Measurements from ENCODE around the gene PANK1. TPM values are rescaled to one million over a fixed set of nuclear protein-coding genes. Genes with fewer than 3 reads are reported as not detected.
"Not testable (repeated sequence)": the region's sequence is repeated elsewhere in the genome, so short reads cannot be mapped to it uniquely, and the experiment has no call there.

Gene PANK1
- total RNA-seq, 2 donors from 2014 or later, result 1.5 to 2.5 TPM

GRCh38 chr10:89550509-89550908 lies 94.5 kb downstream of the PANK1 start:
- intact Hi-C loops (cut with DNase I), result no loop called here
- no peak for DNase-seq (ENCODE audit: low spot score)

GRCh38 chr10:89549510-89549909 lies 95.5 kb downstream of the PANK1 start:
- intact Hi-C loops (cut with DNase I), result no loop called here
- DNase-seq (ENCODE audit: low spot score), result no peak

- intact Hi-C loops (cut with DNase I), result no loop called here
- DNase-seq (ENCODE audit: low spot score), result no peak
Observed at GRCh38 chr10:89548673-89549072, 96.4 kb downstream of the PANK1 start.

- intact Hi-C loops (cut with DNase I), result no loop called here
Observed at GRCh38 chr10:89547853-89548513, 97.1 kb downstream of the PANK1 start.

GRCh38 chr10:89546651-89547050 lies 98.4 kb downstream of the PANK1 start:
- intact Hi-C loops (cut with DNase I), result not testable (repeated sequence)

More at GRCh38 chr10:89547853-89548513, 97.1 kb downstream of the PANK1 start:
- DNase-seq (ENCODE audit: low spot score), result no peak

GRCh38 chr10:89543841-89544240 lies 101.2 kb downstream of the PANK1 start:
- intact Hi-C loops (cut with DNase I), result no loop called here
- DNase-seq (ENCODE audit: low spot score), result no peak

More at GRCh38 chr10:89546651-89547050, 98.4 kb downstream of the PANK1 start:
- DNase-seq (ENCODE audit: low spot score), result not testable (repeated sequence)

- DNase-seq (ENCODE audit: low spot score), result no peak
- intact Hi-C loops (cut with DNase I), result no loop called here
Observed at GRCh38 chr10:89540420-89540949, 104.6 kb downstream of the PANK1 start.

- DNase-seq (ENCODE audit: low spot score), result no peak
- intact Hi-C loops (cut with DNase I), result no loop called here
Observed at GRCh38 chr10:89537364-89537763, 107.7 kb downstream of the PANK1 start.

GRCh38 chr10:89536013-89536354 lies 109.1 kb downstream of the PANK1 start:
- intact Hi-C loops (cut with DNase I), result no loop called here
- DNase-seq (ENCODE audit: low spot score), result no peak

GRCh38 chr10:89535171-89536012 lies 109.7 kb downstream of the PANK1 start, which contains the start of gene SLC16A12:
Gene SLC16A12, minus strand, starts transcription at chr10:89535594. Its CDS starts 73,016 bp downstream, at chr10:89462578.
- no peak for DNase-seq (ENCODE audit: low spot score)
- intact Hi-C loops (cut with DNase I), result no loop called here

- intact Hi-C loops (cut with DNase I), result no loop called here
- DNase-seq (ENCODE audit: low spot score), result no peak
Observed at GRCh38 chr10:89534826-89535166, 110.2 kb downstream of the PANK1 start.

Small RNA genes within 50 kb of the gene (microRNA-seq; reads per million reads assigned to microRNA genes)
- 294 to 522 reads per million in 2 donors for gene MIR107 (ENCODE audit: borderline microRNAs expressed in 2 of 2)

Other genes starting within 250 kb of the PANK1 start
- 10 to 100 TPM; 22.4 to 23.2 TPM for gene IFIT5, start 230.7 kb downstream of the PANK1 start, total RNA-seq
- under 1 TPM; 0.51 to 0.57 TPM for gene SLC16A12, start 109.6 kb downstream of the PANK1 start, total RNA-seq
- 1 to 10 TPM; 3.5 to 7.7 TPM for gene KIF20B, start 56.3 kb upstream of the PANK1 start, total RNA-seq

Measured in posterior vena cava (tissue), 2 donors.